Stimulated activated CD8-positive, alpha-beta memory T cell treated with anti-CD3 and anti-CD28 coated beads, Interleukin-12 subunit alpha, Interleukin-12 subunit beta, amount 100 ng/mL, for 24 hours (primary cell): ENCODE results near the gene LRP1.

Source experiments
- DNase-seq: peaks from one replicate; pipeline ENCODE4 v3.0.0-alpha.2; 2020; ENCODE audit errors: extremely low read depth

Gene LRP1

DNA sequence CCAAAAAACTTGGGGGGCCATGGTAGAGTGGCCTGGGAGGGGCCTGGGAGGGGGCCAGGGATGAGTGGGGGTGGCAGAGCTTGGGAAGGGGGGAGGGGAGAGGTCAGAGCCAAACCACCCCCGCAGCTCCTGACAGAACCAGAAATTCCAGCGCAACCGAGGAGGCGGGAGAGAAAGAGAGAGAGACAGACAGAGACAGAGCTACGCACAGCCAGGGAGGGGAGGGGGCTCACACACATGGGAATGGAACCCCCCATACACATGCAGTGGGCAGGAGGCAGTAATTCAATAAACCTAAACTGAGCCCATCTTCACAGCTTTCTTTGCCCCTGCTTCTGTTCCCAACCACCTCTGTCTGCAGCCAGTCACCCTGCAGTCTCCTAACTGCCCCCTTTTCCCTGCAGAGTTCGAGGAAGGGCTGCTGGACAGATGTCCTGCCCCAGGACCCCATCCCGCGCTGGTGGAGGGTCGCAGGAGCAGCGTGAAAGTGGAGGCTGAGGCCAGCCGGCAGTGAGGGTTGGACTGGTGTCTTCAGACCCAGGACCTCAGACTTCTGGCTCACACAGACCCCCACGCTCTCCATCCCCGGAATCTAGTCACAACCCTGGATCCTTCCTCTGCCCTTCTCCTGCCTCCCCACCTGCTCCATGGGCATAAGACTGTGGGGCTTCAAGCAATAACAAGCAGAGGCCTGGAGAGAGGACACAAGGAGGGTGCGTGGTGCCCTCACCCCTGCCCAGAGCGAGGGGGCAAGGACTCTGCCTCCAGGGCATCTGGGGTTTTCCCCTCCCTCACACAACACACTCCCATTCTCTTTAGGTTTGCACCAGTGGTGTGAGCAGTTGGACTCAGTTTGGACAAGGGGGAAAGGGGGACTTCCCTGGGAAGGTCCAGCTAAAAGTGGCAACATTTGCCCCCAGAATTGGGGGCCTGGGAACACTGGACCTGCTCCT, 33.8 kb upstream of the LRP1 start:
- DNase-seq = no peak

DNA sequence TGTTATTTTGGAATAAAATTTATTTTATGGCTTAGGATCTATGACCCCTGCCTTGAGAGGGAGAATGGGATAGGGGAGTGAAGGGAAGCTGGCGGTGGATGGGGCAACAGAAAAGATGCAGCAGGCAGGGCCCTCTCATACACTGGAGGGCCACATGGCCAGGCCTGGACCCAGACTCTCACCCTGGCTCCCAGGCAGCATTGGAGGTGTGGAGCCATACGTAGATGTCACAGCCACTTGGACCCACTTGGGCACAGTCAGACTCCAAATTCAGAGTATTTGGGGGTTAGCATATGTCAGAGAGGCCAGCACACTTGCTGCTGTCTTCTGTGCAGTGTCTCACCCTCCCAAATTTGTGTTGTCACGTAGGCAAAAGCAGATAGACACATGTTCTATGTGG, 32.8 kb upstream of the LRP1 start:
- no peak for DNase-seq

DNA sequence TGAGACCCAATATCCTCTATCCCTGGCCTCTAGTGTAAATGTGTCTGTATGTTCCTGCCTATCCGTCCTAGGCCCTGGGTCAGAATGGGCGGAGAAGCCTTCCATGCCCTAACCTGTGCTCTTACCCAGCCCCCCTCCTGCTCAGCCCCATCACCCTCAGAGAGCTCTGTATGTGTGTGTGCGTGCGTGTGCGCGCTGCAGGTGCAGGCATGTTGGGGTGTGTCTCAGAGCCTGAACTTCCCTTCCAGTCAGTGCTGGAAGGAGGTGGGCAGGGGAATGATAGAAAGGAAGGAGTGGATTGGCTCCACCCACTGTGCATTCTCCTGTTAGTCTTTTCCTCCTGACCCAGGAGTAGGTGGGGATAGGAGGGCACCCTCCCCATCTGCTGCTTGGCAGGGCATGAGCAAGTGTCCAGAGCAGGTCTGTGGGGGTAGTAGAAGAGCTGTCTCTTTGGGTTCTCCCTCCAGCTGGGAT, 32.1 kb upstream of the LRP1 start:
- DNase-seq = no peak

DNA sequence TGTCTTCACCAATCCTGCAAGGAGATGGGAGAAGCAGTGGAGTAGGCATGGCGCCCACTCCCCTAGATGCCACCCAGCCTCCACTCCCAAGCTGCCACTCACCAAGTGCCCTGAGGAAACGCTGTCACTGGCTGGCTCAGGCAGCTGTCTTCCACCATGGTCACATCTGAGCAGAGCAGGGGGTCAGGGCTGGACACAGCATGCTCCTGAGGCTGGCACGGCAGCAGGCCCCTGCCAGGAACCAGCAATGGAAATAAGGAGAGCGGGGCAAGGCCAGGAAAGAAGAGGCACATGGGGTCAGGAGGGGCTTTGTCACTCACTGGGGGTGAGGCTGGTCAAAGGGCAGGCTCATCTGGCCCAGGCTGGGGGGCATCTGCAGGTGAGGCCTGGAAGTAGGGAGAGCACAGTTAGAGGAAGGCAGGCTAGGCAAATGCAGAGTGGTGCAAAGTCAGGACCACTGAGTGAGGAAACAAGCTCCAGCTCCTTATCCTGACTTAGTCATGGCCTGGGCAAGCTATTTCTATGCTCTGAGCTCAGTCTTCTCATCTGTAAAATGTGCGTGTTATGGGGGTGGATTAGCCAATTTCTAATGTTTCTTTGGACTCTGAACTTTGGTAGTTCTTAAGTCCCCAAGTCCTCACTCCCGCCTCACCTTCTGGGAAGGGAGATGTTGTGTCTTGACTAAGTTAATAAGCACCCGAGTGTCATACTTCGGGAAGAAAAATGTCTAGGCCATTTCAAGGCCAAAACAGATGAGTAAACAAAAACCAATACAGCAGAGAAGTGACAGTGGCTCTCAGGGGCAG, 31.3 kb upstream of the LRP1 start:
- DNase-seq = no peak

DNA sequence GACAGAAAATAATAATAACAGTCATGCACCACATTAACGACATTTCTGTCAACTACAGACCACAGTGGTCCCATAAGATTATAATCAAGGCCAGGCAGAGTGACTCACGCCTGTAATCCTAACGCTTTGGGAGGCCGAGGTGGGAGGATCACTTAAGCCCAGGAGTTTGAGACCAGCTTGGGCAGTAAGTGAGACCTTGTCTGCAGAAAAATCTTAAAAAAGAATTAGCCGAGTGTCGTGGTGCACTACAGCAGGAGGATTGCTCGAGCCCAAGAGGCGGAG, 30.8 kb upstream of the LRP1 start:
- no peak for DNase-seq

DNA sequence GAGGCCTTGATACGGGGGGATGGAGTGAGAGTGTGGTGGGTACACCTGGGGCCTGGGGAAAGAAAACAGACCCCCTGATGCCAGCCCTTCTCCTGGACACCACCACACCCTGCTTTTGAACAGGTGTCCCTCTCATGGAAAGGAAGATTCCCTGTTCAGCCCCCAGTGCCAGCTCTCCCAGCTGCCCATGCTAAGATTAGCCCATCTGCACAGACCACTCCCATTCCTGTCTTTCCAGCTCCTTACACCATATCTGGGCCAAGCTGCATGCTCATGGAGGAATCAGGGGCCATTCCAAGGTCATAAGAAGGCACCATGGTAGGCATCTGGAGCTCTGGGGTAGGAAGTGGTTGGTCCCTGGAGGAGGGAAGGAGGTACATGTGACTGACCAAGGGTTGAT, 29.7 kb upstream of the LRP1 start:
- DNase-seq = no peak

DNA sequence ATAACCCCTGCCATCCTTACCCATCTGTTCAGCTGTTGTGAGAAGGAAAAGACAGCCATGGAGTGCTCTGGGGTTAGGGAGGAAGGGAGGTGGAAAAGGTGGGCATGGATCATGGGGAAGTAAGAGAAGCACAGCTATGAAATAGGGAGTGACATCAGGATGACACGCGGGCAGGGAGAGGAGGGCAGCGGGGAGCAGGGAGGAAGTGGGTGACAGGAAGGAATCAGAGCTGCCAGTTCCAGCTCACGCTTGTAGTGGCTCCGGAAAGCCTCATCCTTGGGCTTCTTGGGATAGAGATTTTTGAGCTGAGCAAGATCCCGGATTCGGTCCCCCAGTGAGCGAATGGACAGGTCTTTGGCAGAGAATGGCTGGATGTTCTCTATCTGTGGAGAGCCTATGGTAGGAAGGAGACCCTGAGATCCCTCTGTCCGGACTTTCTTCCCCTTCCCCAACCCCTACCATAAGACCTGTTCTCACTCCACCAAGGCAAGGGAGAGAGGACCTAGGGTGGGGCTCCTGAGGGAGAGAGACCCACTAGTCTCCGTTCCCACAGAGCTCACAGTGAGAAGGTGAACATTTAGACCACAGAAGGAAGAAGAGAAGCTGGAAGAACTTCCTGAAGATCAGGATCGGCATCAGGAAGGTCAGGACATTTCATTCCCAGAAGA, 29.1 kb upstream of the LRP1 start:
- DNase-seq = no peak

DNA sequence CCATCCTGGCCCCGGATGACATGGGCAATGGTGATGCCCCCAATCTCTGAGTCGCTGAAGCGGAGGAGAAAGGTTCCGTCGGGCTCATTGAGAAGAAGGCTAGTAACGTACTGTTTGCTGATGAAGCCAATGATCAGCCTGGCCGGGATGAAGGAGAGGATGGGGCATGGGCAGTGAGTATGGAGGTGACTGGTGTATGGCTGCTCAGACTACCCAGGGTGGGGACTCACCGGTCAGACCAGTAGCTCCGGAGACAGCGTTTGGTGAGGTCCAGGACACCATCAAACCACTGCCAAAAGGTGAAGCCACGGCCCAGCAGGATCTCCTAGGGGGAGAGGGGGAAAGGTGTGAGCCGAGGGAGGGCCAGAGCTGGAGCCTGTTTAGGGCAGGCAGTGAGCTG, 28.5 kb upstream of the LRP1 start:
- no peak for DNase-seq

DNA sequence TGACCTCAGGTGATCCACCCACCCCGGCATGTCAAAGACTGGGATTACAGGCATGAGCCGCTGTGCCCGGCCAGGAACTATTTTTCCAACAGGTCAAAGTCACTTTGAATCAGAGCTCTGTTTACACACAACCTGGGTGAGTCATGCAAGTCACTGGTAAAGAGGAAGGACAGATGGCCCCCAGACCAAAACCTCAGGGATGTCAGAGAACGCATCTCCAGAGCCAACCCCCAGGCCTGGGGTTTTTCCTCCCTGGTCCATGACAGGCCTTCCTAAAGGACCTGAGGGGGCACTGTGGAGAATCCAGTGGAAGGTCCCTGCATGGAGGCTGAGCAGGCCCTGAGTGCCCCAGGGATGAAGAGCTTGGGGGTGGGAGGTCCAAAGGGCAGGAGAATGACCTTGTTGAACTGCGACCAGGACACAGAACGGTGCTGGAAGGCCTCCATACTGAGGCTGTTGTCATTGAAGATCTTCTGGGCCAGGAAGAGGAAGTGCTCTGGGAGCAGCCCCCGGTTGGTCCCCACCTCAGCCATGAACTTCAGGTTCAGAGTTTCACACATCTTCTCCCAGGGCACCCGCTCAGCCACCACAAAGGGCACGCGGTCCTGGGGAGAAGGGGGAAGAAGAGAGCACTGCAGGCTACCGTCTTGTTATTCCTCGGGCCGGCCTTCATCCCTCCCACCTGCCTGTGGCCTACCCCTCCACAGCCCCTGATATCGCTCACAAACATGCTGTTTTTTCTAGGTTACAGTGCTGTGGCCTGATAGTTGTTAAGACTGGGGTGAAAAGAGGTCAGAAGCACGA, 26.2 kb upstream of the LRP1 start:
- no peak for DNase-seq

DNA sequence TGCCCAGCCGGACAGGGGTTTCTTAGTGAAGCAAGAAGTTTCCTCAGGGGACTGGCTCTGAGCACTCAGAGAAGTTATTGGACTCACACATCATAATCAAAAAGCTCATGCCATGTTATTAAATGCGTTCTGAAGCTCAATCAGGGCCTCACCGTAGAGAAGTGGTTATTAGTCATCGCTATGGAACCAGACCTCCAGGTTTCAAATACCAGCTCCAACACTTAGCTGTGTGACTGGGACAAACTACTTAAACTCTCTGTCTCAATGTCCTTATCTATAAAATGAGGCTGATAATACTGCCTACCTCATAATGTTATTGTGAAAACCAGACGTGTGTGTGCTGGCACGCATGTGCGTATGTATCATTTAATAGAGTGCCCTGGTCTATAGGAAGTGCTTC, 24.4 kb upstream of the LRP1 start:
- DNase-seq = no peak

DNA sequence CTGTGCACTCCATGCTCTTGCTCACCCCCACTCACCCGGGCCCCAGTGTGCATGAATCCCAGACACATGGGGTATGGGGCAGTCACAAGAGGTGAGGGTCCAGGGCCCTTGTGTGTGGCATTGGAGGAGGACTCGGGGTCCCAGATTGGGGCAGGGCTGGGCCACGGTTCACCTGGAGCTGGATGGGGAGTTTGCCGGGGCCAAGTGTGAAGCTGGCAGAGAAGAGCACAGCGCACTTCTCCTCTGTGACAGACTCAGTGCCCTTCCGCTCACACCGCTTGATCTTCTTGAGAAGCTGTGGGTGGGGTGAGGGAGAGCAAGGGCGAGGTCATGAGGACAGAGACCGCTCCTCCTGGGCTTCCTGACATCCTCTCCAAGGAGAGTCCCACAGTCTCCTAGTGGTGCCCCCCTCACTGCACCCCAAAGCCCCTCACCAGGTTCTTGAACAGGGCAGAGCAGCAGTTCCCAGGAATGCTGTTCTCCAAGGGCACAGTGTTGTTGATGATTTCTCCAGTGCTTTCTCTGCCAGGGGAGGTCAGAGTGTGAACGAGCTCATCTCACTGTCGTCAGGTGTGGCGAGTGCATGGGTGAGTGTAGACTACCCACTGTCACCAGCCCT, 23.9 kb upstream of the LRP1 start:
- DNase-seq = no peak

DNA sequence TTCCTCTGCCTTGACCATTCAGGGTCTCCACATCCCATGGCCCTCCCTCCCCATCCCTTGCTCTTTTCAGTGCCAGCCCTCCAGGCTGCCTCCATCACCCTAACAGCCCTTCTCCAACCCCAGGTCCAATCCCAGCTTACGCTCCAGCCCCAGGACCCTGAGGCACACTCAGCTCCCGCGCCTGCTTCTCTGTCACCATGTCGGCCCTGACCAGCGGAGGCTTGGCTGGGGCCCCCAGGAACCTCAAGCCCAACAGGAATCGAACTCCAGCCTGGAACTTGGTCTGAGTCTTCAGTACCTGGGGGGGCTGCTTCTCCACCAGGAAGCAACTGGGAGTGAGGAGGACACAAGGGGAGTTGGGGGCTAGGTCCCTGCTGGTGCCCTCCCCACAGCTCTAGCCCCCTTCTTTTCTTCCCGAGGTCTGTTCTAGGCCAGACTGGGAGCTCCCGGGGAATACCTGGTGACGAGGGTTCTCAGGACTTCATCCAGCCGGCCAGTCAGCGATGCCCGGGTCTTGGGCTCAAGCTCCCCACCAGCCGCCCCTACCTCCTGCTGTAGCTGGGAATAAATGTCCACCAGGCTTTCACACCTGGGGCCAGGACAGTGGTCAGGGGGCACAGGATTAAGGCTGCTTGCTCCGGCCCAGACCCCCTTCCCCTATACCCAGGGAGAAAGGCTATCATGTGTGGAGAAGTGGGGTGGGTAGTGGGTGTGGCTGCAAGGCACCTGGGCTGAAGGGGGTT, 23.1 kb upstream of the LRP1 start:
- DNase-seq = no peak

DNA sequence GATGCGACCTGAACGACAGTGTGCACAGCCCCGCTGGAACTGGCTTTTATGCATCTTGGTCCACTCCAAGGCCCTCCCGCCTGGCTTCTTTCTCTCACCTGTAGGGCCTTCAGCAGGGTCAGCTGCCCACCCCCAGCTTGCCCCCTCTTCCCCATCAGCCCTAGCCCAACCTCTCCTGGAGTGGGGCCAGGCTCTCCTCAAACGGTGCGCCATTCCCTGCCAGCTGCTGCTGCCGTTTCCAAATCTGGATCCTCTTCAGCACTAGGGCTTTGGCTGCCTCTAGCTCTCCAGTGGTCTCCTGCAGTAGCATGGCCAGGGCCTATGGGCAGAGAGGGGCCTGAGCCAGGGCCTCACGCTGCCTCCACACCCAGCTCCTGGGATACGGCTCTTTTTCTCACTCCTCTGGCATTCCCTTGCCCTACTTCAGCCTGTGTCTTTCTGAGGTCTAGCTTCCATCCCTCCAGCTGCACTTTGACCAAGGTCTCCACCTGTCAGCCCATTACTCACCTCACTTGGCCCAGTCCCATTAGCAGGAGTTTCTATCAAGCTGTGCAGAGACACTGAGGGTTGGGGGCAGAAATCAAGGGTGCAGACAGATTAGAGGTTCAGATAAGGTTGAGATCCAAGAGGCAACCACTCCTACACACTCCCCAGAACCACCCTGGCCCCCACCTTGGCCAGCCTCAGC, 22.1 kb upstream of the LRP1 start:
- no peak for DNase-seq

DNA sequence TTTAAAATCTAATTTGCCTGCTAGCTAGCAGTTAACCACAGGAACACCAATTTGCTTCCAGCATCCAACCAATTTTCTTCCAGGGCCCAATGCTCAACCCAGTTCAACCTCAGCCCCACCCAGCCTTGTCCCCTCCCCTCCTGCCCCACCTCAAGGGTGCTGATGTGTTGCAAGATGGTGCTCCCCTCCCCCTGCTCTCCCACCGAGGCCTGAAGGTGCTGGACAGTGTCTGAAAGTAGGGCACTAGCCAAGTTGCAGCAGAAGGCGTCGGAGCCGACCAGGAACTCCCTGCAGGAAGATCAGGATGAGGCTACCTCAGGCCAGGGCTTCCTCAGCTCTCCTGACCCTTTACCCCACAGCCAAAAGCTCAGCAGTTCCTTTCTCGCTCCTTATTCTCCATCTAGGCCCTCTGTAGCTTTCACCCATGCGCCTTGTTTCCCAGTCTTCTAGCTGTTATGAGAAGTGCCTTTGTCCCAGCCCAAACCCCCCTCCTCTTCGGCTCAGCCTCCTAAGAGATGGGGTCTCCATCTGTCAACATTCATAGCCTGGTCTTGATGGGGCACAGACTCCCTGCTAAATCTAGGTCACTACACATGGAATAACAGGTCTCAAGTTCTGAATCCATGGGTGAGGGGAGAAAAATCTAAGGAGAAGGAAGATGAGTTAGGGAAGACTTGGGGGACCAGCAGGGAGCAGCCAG, 20.7 kb upstream of the LRP1 start:
- DNase-seq = no peak

DNA sequence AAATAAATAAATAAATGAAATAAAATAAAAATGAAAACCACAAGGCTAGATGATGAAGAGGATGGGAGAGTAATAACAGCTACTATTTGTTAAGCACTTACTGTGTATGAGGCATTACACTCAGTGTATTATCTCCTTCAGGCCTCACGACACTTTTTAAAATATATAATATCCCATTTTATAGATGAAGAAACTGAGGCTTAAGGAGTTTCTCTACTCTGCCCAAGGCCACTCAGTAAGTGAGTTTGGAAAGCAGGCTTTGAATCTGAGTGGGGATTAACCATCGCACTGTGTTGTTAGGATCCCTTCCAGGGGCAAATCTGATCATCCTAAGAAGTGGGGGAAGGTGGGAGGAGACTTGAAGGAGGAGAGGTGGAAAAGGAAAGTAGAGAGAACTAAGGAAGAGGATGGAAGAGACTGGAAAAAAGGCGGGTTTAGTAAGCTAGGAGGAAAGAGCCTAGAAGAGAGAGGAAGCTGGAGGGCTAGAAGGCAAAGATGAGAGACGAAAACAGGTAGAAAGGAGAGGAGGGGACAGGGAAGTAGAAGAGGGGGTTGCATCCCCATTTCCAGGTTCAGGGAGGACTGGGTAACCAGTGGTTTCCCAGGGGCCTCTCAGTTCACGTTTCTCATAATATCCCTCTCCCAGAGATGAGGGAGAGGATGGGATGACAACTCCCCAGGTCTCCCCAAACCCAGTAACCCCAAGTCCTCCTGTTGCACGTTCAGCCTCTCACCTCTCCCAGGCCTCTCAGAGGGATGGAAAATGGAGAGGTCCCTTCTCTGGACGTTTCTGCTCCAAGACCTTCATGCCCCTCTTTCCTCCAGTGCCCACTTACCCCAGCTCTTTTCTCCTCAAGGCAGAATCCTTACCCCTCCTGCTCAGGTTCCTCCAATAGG, 18.8 kb upstream of the LRP1 start:
- no peak for DNase-seq

DNA sequence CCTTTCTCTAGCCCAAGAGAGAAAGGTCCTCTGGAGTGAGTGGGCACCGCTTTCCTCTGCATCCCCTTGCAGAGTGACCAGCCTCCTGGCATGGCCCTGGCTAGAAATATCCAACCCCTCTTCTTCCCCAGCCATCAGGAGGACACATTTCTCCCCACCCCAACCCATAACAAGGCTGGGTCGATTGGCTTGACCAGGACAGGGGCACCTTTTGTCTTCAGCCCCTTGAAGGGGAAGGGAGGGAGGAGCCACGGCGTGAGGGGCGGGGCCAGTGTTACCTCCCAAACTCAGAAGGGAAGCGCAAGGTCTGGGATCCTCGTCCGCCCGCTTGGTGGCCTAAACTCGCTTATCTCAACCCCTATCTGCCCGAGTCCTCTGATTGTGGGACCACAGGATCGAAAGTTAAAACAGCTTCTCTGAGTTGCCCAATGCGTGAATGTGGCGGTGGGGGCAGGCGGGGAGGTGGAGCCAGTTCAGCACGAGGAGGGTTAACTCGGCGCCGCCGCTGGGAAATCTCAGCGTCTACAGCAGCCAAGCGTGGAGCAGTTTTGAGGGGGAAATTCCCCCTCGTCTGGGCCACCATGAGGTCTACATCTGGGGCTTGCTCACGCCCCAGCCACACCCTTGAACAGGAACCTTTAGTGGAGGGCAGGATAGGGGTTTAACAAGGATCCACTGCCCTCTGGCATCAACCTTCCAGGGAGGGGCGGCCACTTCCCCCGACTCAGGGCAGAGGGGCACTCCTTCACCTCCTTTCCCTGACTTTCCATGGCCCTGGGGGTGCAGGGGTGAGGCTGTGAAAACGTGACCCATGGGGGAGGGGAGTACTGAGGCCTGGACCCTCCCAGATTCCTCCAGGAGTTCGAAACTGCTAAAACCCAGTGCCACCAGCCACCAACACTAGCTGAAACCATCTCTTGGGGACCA, 17.9 kb upstream of the LRP1 start:
- peak; percentile 47 for DNase-seq
